B cell (primary cell): ENCODE measurements around the gene SH3D19.

Experiments used
- EZH2 ChIP-seq: IDR thresholded peaks from 2 replicates; pipeline ENCODE4 v1.6.1; 2012; ENCODE audit warnings: borderline replicate concordance, low read depth, mild to moderate bottlenecking, moderate library complexity, low read length; ENCODE audit not compliant: insufficient read depth, poor library complexity, severe bottlenecking
- TF ChIP-seq, protein P1 (sequence below): fragments of 200-600 bp; IDR thresholded peaks from one replicate; pipeline ENCODE4 v1.8.0; 2022; ENCODE audit warnings: antibody characterized with exemption, mild to moderate bottlenecking

DNA sequence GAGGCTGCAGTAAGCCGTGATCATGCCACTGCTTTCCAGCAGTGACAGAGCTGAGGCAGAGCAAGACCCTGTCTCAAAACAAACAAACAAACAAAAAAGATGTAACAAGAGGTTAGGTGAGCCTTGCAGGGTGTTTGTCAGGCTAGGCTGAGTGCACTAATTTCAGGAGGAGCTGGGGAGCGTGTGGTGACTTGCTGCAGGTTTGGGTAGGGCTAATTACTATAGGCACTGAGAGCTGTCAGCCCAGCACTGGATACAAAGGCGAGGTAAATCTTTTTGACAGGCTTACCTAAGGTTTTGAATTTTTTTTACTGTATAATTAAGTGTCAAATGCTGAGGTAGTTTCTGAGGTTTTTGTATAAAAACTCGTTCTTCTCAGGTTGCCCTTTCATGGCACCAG is 29.8 kb upstream of the SH3D19 start:
- TF ChIP-seq EZH2, result no peak
- TF ChIP-seq, protein P1, sequence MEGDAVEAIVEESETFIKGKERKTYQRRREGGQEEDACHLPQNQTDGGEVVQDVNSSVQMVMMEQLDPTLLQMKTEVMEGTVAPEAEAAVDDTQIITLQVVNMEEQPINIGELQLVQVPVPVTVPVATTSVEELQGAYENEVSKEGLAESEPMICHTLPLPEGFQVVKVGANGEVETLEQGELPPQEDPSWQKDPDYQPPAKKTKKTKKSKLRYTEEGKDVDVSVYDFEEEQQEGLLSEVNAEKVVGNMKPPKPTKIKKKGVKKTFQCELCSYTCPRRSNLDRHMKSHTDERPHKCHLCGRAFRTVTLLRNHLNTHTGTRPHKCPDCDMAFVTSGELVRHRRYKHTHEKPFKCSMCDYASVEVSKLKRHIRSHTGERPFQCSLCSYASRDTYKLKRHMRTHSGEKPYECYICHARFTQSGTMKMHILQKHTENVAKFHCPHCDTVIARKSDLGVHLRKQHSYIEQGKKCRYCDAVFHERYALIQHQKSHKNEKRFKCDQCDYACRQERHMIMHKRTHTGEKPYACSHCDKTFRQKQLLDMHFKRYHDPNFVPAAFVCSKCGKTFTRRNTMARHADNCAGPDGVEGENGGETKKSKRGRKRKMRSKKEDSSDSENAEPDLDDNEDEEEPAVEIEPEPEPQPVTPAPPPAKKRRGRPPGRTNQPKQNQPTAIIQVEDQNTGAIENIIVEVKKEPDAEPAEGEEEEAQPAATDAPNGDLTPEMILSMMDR, result no peak
